OCI-LY1 (cell line): ENCODE measurements around the gene CLEC10A.

ENCODE experiments used
- CTCF ChIP-seq: fragments of 200-600 bp; sonication (generic), shearing (Covaris generic); IDR thresholded peaks from 2 replicates; pipeline ENCODE4 v1.5.1; 2017; ENCODE audit warnings: mild to moderate bottlenecking, antibody characterized with exemption, low read length, moderate library complexity, mixed read lengths
- EZH2 ChIP-seq: fragments of 200-600 bp; sonication (generic), shearing (Covaris generic); IDR thresholded peaks from 2 replicates; pipeline ENCODE4 v1.8.0; 2017; ENCODE audit warnings: borderline replicate concordance, mixed run types, mild to moderate bottlenecking, antibody characterized with exemption, low read length, moderate library complexity, mixed read lengths

- TF ChIP-seq CTCF (no peak), EZH2 (no peak)
Observed at GRCh38 chr17:7067198-7067597, 12.9 kb downstream of the CLEC10A start.
